ENCODE measurements around the gene DAAM2. TPM values are rescaled to one million over a fixed set of nuclear protein-coding genes. Genes with fewer than 3 reads are reported as not detected.

Gene DAAM2
- total RNA-seq, 6 donors from 2014 or later: 21.0 to 81.7 (median 31.9) TPM

GRCh38 chr6:39873439-39873838 is 81.3 kb downstream of the DAAM2 start:
- Histone ChIP-seq H3K27me3 (no peaks in the 10 kb centered on the region), H3K4me3 (no peak overlapping the region), H3K27ac (no peak overlapping the region), H3K9me3 (no peaks in the 10 kb centered on the region), H3K36me3 (peaks cover 3 to 61% (median 27%) of the 10 kb centered on the region in 4 donors), H3K4me1 (no peaks in the 10 kb centered on the region)
- no peak for ATAC-seq (ENCODE audit: low FRiP score in 2 of 2)
- WGBS, 2 donors: 87 to 92% methylated on average over 3 of the region's 3 CpGs
- DNase-seq: no peak
- TF ChIP-seq POLR2A (IDR thresholded peaks at IDR 0.05) (no peak), CTCF (IDR thresholded peaks at IDR 0.05) (no peak), POLR2AphosphoS5 (IDR thresholded peaks at IDR 0.05) (no peak), EP300 (IDR thresholded peaks at IDR 0.05) (no peak)

GRCh38 chr6:39876111-39876510 is 83.9 kb downstream of the DAAM2 start:
- Histone ChIP-seq H3K4me3 (no peak overlapping the region), H3K9me3 (no peaks in the 10 kb centered on the region), H3K27ac (no peak overlapping the region), H3K36me3 (peaks cover 0 to 52% (median 27%) of the 10 kb centered on the region in 4 donors), H3K27me3 (no peaks in the 10 kb centered on the region), H3K4me1 (no peaks in the 10 kb centered on the region)
- ATAC-seq (ENCODE audit: low FRiP score in 2 of 2) (no peak), DNase-seq (no peak)
- TF ChIP-seq POLR2A (IDR thresholded peaks at IDR 0.05): no peak
- no peak for TF ChIP-seq POLR2AphosphoS5 (IDR thresholded peaks at IDR 0.05)
- no peak for TF ChIP-seq EP300 (IDR thresholded peaks at IDR 0.05)
- no peak for TF ChIP-seq CTCF (IDR thresholded peaks at IDR 0.05)

- no peak for TF ChIP-seq EP300 (IDR thresholded peaks at IDR 0.05)
- TF ChIP-seq POLR2A (IDR thresholded peaks at IDR 0.05): no peak
- TF ChIP-seq POLR2AphosphoS5 (IDR thresholded peaks at IDR 0.05): no peak
- no peak for TF ChIP-seq CTCF (IDR thresholded peaks at IDR 0.05)
- no peak for DNase-seq
These were observed 84.7 kb downstream of the DAAM2 start for GRCh38 chr6:39876826-39877225.

GRCh38 chr6:39879535-39879934 is 87.4 kb downstream of the DAAM2 start:
- WGBS, 2 donors: 75 to 78% methylated on average over 3 of the region's 3 CpGs
- no peak overlapping the region for H3K4me3 ChIP-seq
- TF ChIP-seq POLR2A (IDR thresholded peaks at IDR 0.05) (no peak), EP300 (IDR thresholded peaks at IDR 0.05) (no peak), POLR2AphosphoS5 (IDR thresholded peaks at IDR 0.05) (no peak), CTCF (IDR thresholded peaks at IDR 0.05) (no peak)
- peaks cover 0 to 28% (median 17%) of the 10 kb centered on the region in 4 donors for H3K36me3 ChIP-seq
- no peaks in the 10 kb centered on the region for H3K27me3 ChIP-seq
- ATAC-seq (ENCODE audit: low FRiP score in 2 of 2) (no peak), DNase-seq (no peak)
- H3K4me1 ChIP-seq: peaks cover 0 to 7% (median 4%) of the 10 kb centered on the region in 4 donors
- no peak overlapping the region for H3K27ac ChIP-seq
- H3K9me3 ChIP-seq: no peaks in the 10 kb centered on the region

More at GRCh38 chr6:39876826-39877225, 84.7 kb downstream of the DAAM2 start:
- Histone ChIP-seq H3K36me3 (peaks cover 0 to 51% (median 27%) of the 10 kb centered on the region in 4 donors), H3K27me3 (no peaks in the 10 kb centered on the region), H3K4me1 (peaks cover 0 to 1% (median 0%) of the 10 kb centered on the region in 4 donors), H3K4me3 (no peak overlapping the region), H3K27ac (no peak overlapping the region), H3K9me3 (no peaks in the 10 kb centered on the region)
- WGBS, 2 donors: 59 to 63% methylated on average over 3 of the region's 3 CpGs
- no peak for ATAC-seq (ENCODE audit: low FRiP score in 2 of 2)

GRCh38 chr6:39880594-39880993 is 88.4 kb downstream of the DAAM2 start:
- DNase-seq: no peak
- H3K4me3 ChIP-seq: no peak overlapping the region
- H3K36me3 ChIP-seq: peaks cover 0 to 19% (median 9%) of the 10 kb centered on the region in 4 donors
- peaks cover 0 to 7% (median 4%) of the 10 kb centered on the region in 4 donors for H3K4me1 ChIP-seq
- TF ChIP-seq CTCF (IDR thresholded peaks at IDR 0.05) (no peak), EP300 (IDR thresholded peaks at IDR 0.05) (no peak), POLR2A (IDR thresholded peaks at IDR 0.05) (no peak), POLR2AphosphoS5 (IDR thresholded peaks at IDR 0.05) (no peak)
- 75 to 81% methylated on average over 4 of the region's 4 CpGs for WGBS, 2 donors
- no peaks in the 10 kb centered on the region for H3K9me3 ChIP-seq
- H3K27me3 ChIP-seq: no peaks in the 10 kb centered on the region
- no peak overlapping the region for H3K27ac ChIP-seq
- ATAC-seq (ENCODE audit: low FRiP score in 2 of 2): no peak
